ENCODE measurements around the gene WDR4.
"Not testable (repeated sequence)": the region's sequence is repeated elsewhere in the genome, so short reads cannot be mapped to it uniquely, and the experiment has no call there.

WDR4 gene, protein sequence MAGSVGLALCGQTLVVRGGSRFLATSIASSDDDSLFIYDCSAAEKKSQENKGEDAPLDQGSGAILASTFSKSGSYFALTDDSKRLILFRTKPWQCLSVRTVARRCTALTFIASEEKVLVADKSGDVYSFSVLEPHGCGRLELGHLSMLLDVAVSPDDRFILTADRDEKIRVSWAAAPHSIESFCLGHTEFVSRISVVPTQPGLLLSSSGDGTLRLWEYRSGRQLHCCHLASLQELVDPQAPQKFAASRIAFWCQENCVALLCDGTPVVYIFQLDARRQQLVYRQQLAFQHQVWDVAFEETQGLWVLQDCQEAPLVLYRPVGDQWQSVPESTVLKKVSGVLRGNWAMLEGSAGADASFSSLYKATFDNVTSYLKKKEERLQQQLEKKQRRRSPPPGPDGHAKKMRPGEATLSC

DNA sequence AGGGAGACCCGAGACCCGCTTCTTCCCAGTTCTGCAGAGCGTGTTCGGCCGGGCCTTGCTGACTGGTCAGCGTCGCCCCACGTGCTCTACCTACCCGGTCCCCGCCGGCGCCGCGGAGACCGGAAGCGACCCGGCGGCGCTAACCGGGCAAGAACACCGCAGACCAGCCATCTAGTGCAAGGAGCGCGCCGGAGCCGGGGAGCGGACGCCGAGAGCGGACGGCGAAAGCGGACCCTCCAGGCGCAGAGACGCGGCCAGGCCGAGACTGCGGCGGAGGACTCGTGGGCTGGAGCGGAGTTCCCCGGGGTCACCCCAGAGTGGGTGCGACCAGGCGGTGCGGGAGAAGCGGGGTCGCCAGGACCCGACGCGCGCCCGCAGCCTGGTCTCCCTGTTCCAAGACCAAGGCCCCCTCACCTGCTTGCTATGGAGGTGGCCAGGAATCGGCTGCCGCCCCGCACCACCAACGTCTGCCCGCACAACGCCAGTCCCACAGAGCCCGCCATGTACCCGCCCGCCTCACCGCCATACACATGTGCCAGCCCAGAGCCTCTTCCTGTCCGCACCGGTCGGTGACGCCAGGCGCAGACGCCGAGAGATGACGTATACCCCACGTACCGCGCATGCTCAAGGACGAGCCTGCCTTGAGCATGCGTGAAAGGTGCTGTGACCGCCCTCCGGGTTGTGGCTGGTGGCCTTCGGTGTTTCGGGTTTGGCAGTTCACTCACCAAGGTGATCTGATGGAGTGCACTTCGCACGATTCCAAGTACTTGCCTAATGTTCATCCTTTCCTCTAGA is at the start of gene WDR4:
TSS of gene WDR4 (minus strand) at position 547 of the 795 bp plus-strand sequence. CDS start at position 503, 44 bp downstream.
- peak; percentile 84 for DNase-seq (ENCODE audit: low read depth, low spot score)

DNA sequence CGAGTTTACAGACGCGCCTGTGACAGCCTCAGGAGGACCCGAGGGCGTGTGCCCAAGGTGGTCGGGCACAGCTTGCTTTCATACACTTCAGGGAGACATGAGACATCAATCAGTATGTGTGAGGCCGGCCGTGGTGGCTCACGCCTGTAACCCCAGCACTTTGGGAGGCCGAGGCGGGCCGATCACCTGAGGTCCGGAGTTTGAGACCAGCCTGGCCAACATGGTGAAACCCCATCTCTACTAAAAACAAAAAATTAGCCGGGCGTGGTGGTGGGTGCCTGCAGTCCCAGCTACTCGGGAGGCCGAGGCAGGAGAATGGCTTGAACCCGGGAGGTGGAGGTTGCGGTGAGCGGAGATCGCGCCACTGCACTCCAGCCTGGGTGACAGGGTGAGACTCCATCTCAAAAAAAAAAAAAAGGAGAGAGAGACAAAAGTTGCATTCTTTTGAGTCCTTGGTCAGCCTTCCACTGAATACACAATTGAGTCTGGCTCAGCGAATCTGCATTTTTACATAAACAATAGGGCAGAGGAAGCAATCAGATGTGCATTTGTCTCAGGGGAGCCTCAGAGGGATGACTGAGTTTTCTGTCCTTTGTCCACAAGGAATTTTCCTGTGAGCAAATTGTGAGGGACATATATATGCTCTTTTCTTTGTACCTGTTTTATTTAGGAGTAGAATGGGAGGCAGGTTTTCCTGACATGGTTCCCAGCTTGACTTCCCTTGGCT is 48.3 kb upstream of the WDR4 start:
- not testable (repeated sequence) for H3K27ac ChIP-seq; DNase-seq (ENCODE audit: low read depth, low spot score)

More for the DNA sequence above, at the start of gene WDR4:
- H3K27ac ChIP-seq = peak within 1 kb of the TSS; percentile 85

DNA sequence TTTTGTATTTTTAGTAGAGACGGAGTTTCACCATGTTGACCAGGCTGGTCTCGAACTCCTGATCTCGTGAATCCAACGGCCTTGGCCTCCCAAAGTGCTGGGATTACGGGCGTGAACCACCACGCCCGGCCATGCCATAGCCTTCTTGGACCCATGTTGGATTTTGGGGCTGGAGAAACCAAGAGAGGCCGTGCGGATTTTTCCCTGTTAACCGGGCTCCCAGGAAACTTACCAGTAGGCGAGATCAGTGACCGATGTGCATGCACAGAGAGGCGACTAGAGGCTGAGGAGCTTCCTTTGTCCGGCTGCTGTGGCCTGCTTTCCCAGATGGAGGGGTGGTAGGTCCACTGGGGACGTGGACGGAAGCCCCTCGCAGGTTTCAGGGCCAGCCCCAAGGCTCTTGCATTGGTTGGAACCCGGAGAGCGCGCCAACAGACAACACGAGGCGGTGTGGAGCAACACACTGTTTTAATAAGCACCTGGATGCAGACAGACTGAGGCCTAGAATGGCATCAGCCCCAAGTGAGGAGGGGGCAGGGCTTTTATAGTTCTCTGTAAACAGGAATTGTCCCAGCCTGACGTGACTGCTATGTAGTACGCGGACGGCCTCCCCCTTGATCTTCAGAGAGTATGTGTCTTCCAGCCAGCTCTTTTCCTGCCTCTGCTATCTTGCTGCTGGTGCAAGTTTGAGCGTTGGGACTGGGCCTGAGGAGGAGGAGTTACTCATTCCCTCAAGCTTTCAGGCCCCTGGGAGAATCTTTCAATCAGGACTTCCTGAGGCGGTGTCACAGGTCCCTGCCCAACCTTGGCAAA is 46.0 kb upstream of the WDR4 start, which contains the start of gene ERVH48-1:
TSS of gene ERVH48-1 (minus strand) at position 517 of the 813 bp plus-strand sequence. CDS start 6,624 bp downstream, outside the sequence.
- H3K27ac ChIP-seq = no peak within 1 kb of the TSS
- no peak for DNase-seq (ENCODE audit: low read depth, low spot score)

DNA sequence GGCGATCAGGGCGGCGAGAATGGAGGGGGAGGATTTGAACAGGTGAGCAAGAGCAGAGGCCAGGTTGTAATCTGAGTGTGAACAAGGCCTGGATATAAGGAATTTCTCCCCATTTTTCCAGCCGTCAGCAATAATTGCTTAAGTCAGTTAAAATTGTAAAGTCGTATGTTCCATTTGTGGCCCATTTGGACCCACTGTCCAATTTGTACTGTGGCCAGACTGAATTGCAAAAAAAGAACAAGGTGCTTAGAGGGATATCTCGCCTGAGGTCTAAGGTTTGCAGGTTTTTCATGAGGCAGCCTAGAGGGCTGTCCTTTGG is 45.1 kb upstream of the WDR4 start:
- H3K27ac ChIP-seq = no peak overlapping the region
- DNase-seq (ENCODE audit: low read depth, low spot score) = no peak

DNA sequence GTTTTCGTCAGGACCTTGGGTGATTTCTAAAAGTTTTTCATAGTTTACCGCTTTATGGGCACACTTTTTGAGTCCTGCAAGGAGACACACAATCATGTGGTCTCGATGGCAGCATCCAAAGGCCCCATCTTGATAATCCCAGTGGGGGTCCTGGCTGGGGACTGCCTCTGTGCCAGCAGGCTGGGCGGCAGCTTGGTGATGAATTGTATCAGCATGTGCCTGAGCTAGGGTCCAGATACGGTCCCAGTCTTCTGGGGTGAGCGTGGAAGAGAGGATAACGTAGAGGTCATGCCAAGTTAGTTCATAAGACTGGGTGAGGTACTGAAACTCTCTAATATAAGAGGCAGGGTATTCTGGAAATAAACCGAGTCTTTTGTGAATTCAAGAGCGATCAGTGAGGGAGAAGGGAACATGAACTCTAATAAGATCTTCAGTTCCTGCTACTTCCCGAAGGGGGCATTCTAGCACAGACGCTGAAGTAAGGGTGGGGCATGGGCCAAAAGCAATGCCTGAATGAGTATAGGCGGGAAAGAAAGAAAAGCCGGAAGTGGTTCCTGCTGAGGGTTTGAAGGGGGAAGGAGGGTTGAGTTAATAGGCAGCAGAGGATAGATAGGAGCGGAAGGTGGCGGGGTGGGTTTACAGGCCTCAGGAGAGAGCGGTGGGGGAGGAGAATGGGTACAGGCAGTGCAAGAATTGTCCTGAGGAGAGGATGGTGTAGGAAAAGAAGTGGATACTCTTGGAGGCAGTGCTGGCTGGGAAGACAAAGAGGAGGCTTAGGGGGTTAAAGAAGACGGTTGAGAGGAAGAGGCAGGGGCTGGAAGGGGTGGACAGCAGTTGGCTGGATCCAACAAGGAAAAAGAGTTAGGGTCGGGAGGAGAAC is 44.5 kb upstream of the WDR4 start:
- DNase-seq (ENCODE audit: low read depth, low spot score) = peak; percentile 14
- no peak overlapping the region for H3K27ac ChIP-seq

DNA sequence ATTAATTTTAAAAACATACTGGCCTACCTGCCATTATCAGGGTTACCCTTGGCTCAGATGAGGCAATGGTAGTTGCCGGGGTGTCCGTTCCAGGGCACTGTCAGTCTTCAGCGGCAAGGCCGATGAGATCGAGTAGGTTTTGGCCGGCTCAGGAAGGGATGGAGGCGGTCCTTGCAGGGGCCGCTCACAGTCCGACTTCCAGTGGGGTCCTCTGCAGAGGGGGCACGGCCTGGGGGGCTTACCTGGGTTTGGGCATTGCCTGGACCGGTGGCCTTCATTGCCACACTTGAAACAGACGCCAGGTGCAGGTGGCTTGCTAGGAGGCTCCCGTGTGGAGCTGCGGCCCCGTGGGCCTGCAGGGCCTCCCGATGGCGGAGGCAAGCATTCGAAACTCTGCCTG is 43.6 kb upstream of the WDR4 start:
- no peak for DNase-seq (ENCODE audit: low read depth, low spot score)
- no peak overlapping the region for H3K27ac ChIP-seq

DNA sequence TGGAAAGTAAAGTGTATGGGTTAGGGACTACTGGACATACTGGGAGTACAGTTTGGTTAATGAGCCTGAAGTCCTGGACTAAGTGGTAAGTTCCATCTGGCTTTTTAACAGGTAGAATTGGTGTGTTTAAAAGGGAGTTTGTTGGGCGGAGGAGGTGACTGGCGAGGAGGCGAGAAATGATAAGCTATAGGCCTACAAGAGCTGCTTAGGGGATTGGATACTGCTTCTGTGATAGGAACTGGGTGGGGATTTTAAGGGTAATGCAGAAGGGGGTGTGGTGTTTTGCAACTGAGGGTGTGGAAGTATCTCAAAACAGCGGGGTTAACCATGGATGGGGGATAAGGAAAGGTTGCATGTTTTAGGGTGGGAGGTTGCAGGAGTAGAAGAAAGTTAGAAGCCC is 42.6 kb upstream of the WDR4 start:
- H3K27ac ChIP-seq = no peak overlapping the region
- no peak for DNase-seq (ENCODE audit: low read depth, low spot score)

DNA sequence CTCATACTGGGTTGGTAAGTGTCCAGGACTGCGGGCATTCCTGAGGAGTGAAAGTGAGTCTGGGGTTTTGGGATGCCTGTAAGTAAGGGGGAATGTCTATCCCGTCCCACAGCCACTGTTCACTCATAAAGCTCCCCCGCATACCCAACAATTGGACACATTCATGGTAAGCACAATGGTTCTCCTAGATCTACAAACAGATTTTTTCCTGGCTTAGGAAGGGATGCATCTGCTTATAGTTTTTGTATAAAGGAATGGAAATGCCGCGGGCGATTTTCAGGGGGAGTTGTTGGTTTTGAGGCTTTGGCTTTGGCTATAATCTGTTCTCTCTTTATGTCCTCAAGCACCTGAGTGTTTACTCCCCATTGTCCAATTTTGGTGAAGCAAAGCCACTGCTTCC is 39.0 kb upstream of the WDR4 start:
- no peak for DNase-seq (ENCODE audit: low read depth, low spot score)
- no peak overlapping the region for H3K27ac ChIP-seq

DNA sequence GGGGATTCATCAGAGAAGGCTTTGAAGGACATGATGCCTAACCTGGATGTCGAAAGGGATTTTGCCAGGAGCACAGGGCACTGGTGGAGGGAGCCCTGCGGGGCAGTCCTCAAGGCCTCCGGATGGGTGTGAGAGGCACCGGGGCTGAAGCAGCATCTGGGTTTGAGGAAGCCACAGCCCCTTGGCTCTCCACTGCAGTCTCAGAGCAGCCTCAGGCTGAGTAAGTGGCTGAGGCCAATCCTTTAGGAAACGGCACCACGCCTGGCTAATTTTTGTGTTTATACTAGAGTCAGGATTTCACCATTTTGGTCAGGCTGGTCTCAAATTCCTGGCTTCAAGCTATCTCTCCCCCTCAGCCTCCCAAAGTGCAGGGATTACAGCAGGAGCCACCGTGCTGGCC is 34.1 kb upstream of the WDR4 start:
- H3K27ac ChIP-seq = no peak overlapping the region
- DNase-seq (ENCODE audit: low read depth, low spot score) = no peak

DNA sequence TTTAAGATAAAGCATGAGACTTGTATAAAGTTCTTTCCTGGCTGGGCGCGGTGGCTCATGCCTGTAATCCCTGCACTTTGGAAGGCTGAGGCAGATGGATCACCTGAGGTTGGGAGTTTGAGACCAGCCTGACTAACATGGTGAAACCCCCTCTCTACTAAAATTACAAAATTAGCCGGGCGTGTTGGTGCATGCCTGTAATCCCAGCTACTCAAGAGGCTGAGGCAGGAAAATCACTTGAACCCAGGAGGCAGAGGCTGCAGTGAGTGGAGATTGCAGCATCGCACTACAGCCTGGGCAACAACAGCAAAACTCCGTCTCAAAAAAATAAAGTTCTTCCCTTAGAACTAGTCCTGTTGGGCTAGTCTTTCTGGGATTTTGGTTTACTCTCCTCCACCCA is 32.6 kb upstream of the WDR4 start:
- not testable (repeated sequence) for DNase-seq (ENCODE audit: low read depth, low spot score); H3K27ac ChIP-seq

DNA sequence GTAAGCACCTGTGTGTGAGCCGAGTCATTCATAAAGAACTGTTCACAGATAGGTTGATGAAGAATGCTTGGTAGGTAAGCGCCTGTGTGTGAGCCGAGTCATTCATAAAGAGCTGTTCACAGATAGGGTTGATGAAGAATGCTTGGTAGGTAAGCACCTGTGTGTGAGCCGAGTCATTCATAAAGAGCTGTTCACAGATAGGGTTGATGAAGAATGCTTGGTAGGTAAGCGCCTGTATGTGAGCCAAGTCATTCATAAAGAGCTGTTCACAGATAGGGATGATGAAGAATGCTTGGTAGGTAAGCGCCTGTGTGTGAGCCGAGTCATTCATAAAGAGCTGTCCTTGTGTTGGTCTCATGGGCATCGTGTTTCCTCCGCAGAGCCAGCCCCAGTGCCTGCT is 29.1 kb upstream of the WDR4 start:
- DNase-seq (ENCODE audit: low read depth, low spot score); H3K27ac ChIP-seq: not testable (repeated sequence)

DNA sequence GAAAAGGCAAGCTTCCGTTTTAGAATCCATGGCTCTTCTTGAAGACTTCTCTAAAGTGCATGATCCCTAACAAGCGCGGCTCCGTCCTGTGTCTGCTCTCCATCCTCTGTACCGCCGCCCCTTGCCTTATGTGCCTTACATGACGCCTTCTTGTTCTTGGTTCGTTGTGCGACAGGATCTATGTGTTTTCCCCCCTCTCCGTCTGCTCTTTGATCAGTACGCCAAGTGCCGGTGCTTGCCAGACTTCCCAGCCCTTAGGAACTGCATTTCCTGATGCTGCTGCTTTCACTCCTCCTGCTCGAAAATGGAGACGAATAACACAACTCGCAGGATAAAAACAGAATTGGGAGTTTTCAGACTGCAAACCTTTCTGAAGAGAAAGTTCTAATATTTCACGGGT is 26.9 kb upstream of the WDR4 start:
- no peak overlapping the region for H3K27ac ChIP-seq
- DNase-seq (ENCODE audit: low read depth, low spot score) = no peak

DNA sequence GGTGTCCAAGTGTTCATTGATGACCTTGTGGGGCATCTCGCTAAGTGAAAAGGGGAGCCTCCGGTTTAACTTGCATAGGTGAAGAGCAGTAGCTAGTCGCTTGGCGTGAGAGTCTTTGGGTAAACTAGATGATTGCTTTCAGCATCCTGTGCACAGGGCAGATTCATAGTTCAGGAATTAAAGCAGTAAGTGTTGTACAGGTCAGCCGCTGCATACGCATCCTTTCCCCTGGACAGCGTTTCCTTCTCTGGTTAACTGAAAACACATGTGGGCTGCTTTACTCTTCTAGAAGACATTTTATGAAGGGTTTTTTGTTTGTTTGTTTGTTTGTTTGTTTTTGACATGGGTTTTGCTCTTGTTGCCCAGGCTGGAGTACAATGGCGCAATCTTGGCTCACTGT is 25.9 kb upstream of the WDR4 start:
- H3K27ac ChIP-seq = no peak overlapping the region
- DNase-seq (ENCODE audit: low read depth, low spot score) = no peak

DNA sequence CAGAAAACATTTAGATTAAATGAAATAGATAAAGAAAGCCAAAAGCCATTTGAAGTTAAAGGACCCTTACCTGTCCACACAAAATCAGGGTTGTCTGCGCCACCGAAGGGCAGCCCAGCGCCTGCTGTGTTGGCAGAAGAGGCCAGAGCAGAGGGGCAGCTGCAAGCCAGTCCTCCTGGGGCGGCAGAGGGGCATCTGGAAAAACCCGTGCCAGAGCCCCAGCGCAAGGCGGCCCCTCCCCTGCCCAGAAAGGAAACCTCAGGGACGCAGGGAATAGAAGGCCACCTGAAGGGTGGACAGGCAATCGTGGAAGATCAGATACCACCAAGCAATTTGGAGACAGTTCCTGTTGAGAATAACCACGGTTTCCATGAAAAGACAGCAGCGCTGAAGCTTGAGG is 24.5 kb upstream of the WDR4 start:
- no peak for DNase-seq (ENCODE audit: low read depth, low spot score)
- H3K27ac ChIP-seq = no peak overlapping the region

DNA sequence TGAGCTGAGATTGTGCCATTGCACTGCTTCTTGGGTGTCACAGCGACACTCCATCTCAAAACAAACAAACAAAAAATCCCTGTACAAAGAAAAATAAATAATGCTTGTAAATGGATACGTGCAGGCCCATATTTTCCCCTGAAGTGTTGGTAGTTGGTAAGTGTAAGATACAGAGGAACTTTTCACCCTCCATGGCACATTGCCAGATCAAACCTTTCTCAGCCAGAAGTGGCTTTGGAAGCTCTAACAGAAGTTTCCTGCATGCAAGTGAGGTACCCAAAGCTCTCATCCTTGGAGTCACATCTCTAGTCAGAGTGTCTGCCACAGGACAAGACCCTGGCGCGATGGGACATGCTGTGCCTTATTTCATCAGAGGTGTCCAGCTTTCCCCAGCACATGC is 21.1 kb upstream of the WDR4 start:
- no peak for DNase-seq (ENCODE audit: low read depth, low spot score)

DNA sequence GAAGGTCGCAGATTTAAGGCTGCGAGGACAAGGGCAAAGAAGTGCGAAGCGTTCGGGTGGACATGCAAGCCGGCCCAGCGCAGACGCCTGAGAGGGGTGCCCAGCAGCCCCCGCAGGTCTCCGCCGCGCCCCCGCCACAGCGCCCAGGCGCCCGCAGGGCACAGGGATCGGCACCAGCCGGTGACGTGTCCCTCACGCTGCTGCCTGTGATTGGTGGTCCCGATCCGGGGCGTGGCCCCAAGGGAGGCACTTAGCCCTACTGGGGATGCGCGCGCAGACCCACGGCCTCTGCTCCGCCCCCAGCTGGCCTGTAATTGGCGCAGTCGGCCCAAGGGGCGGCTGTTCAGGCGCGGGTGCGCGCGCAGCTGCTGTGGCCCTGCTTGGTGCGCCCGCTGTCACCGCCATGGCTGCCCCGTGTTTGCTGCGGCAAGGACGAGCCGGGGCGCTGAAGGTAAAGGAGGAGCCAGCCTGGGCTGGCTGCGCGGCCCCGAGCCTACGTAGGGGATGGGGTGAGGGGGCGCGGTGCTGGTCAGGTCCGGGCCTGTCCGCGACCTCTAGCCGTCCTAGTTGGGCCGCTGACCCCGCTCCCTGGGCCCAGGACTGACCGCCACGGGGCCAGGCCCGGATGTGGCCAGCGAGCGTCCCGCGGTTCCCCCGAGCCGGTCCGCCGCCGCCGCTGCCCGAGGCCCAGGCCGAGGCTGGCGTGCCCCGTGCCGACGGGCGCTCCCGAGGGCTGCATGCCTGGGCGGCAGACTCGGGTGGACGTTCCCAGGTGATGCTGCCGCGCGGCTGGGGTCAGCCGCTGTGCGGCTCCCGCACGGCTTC is 13.8 kb upstream of the WDR4 start, which contains the start of gene NDUFV3:
TSS of gene NDUFV3 (plus strand) at position 379 of the 825 bp plus-strand sequence. CDS start at position 404, 25 bp downstream.
- peak; percentile 85 for DNase-seq (ENCODE audit: low read depth, low spot score)
- H3K27ac ChIP-seq = peak within 1 kb of the TSS; percentile 90

More for the DNA sequence above, 21.1 kb upstream of the WDR4 start:
- no peak overlapping the region for H3K27ac ChIP-seq

DNA sequence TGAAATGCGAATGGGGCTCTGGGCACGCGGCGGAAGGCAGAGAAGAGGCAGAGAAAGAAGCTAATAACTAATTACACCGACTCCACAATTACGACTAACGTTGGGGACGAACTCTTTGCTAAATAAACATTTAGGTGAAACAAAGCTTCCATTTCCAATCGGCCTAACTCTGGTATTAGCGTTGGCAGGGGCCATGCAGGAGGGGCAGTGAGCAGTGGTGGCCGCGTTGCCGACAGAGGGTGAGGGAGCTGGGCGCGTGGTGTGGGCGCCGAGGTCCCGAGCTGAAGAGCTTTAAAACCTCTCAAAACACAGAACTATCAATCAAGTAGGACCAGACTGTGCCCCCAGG is 13.2 kb upstream of the WDR4 start:
- no peak for DNase-seq (ENCODE audit: low read depth, low spot score)
- peak overlapping the region; percentile 90 for H3K27ac ChIP-seq

DNA sequence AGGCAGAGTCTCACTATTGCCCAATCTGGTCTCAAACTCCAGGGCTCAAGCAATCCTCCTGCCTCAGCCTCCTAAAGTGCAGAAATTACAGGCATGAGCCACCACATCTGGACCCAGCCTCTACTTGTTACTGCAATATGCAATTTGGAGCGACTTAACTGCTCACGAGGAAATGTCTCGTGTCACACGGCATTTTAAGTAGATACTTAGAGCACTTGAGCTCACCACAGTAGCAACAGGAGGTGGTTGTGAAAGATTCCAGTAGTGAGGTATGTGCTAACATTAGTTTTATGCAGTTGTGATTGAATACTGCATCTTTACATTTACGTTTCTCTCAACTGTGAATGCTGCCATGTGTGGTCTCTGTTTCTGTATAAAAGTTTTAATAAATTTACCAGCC is 8.0 kb upstream of the WDR4 start:
- no peak for DNase-seq (ENCODE audit: low read depth, low spot score)
- H3K27ac ChIP-seq = no peak overlapping the region

Data from epithelial cell of prostate (primary cell).